ENCODE results near the gene RARB.

DNA sequence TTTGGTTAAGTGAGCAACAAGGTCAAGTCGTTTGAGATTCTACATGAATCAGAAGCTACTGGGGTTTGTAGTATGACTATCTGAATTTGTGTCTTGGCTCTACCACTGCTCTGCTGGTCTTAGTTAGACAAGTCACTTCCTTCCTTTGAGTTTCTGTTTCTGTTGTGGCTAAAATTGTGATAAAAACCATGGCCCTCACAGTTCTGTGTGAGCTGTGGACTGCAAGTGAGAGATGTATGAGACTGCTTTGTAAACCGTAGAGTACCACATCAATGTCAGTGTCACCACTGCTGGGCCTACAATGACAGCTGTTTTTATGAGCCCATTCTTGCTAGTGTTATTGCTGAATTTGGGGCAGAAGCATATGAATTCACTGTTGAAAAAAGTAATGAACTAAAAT lies 32.7 kb downstream of the RARB start:
- TF ChIP-seq, protein P1, sequence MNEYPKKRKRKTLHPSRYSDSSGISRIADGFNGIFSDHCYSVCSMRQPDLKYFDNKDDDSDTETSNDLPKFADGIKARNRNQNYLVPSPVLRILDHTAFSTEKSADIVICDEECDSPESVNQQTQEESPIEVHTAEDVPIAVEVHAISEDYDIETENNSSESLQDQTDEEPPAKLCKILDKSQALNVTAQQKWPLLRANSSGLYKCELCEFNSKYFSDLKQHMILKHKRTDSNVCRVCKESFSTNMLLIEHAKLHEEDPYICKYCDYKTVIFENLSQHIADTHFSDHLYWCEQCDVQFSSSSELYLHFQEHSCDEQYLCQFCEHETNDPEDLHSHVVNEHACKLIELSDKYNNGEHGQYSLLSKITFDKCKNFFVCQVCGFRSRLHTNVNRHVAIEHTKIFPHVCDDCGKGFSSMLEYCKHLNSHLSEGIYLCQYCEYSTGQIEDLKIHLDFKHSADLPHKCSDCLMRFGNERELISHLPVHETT (CRISPR knock-in tag; conservative IDR thresholded peaks at IDR 0.05), result no peak
- TF ChIP-seq EZH2 (conservative IDR thresholded peaks at IDR 0.05; ENCODE audit: low read depth, low read length), result no peak
- TF ChIP-seq ZFX (CRISPR knock-in tag; IDR thresholded peaks at IDR 0.05; ENCODE audit: low read depth), result no peak

Data from HepG2 (cell line).